Caco-2 (cell line): ENCODE data around the gene P2RX3. TPM values are rescaled to one million over a fixed set of nuclear protein-coding genes. Genes with fewer than 3 reads are reported as not detected.
A peak's percentile ranks its signal among the peaks of the same experiment; 100 is the strongest.

Experiments
- BruUV-seq: library from RNA; stranded (reverse); fragments of 400-500 nt; replicated peaks from 2 replicates; lab custom pipeline; 2021; lab: Mats Ljungman, UMichigan
- CTCF ChIA-PET: fragments of 300-600 bp; sonication (Branson Sonifier 250); formaldehyde crosslinking; loops from one replicate; lab custom pipeline; 2022; ENCODE audit warnings: antibody characterized with exemption; lab: Charles Lee
- POLR2A ChIA-PET: fragments of 300-600 bp; sonication (Branson Sonifier 250); formaldehyde crosslinking; loops from one replicate; lab custom pipeline; 2022; ENCODE audit warnings: antibody characterized with exemption; lab: Charles Lee
- DNase-seq, 2 experiments: peaks; one replicate each; pipeline versions ENCODE4 v3.0.0 to v3.0.0-alpha.2; 2020 to 2022
- H3K27me3 ChIP-seq: replicated peaks from 2 replicates; pipeline ENCODE4 v1.6.0; 2011; ENCODE audit warnings: low read length; ENCODE audit not compliant: control insufficient read depth, insufficient read depth
- H3K36me3 ChIP-seq: 2 replicates; pipeline ENCODE4 v1.5.1; 2011; ENCODE audit warnings: low read length; ENCODE audit not compliant: control insufficient read depth, insufficient read depth
- H3K4me1 ChIP-seq: fragments of 250-450 bp; sonication (Bioruptor Pico); 2 replicates; pipeline ENCODE4 v1.5.1; 2020; ENCODE audit warnings: mild to moderate bottlenecking
- H3K4me3 ChIP-seq: 2 replicates; pipeline ENCODE4 v1.5.1; 2011; ENCODE audit warnings: low read depth, mild to moderate bottlenecking, control low read depth, low read length
- H3K9me3 ChIP-seq: fragments of 250-450 bp; sonication (Bioruptor Pico); 2 replicates; pipeline ENCODE4 v1.5.1; 2020; ENCODE audit warnings: mild to moderate bottlenecking, moderate library complexity
- H3K27ac Mint-ChIP-seq: one replicate; pipeline ENCODE4 v1.8.0; 2022; ENCODE audit warnings: mixed read lengths; ENCODE audit not compliant: unreplicated experiment
- H3K27me3 Mint-ChIP-seq: one replicate; pipeline ENCODE4 v1.8.0; 2022; ENCODE audit warnings: mixed read lengths; ENCODE audit not compliant: insufficient read depth, unreplicated experiment
- H3K36me3 Mint-ChIP-seq: one replicate; pipeline ENCODE4 v1.8.0; 2022; ENCODE audit warnings: mild to moderate bottlenecking, mixed read lengths; ENCODE audit not compliant: insufficient read depth, unreplicated experiment
- H3K4me1 Mint-ChIP-seq: one replicate; pipeline ENCODE4 v1.8.0; 2022; ENCODE audit warnings: low read depth, mixed read lengths; ENCODE audit not compliant: unreplicated experiment
- H3K4me3 Mint-ChIP-seq: one replicate; pipeline ENCODE4 v1.8.0; 2022; ENCODE audit warnings: mild to moderate bottlenecking, moderate library complexity, mixed read lengths; ENCODE audit not compliant: unreplicated experiment
- H3K9me3 Mint-ChIP-seq: one replicate; pipeline ENCODE4 v1.8.0; 2022; ENCODE audit warnings: mixed read lengths; ENCODE audit not compliant: unreplicated experiment
- CTCF ChIP-seq, 2 experiments: fragments of 200-600 bp in 1 of 2; IDR thresholded peaks; 1 replicate in 1 of 2; 2 replicates in 1 of 2; pipeline versions ENCODE4 v1.5.1 to v1.8.0; 2011 to 2022; ENCODE audit warnings: antibody characterized with exemption in 1 of 2, control low read depth in 1 of 2, inconsistent platforms in 1 of 2, low read depth in 1 of 2, low read length in 1 of 2, mild to moderate bottlenecking in 1 of 2, moderate library complexity in 1 of 2; ENCODE audit not compliant: insufficient read depth in 1 of 2, severe bottlenecking in 1 of 2, unreplicated experiment in 1 of 2
- intact Hi-C: fragments of 100-400 bp; cut with micrococcal nuclease; formaldehyde crosslinking; loops from one replicate; pipeline ENCODE4 v1.10.0; 2022; ENCODE audit not compliant: unreplicated experiment
- total RNA-seq: library from RNA; stranded (reverse); gene quantifications from 2 replicates; pipeline ENCODE4 v1.2.3, GENCODE V29; 2022

The P2RX3 gene
- total RNA-seq, 1 experiment from 2014 or later, result not detected

- POLR2A ChIA-PET, result no interaction called here
- H3K4me1 Mint-ChIP-seq, result peaks cover 44% of the 10 kb centered on the region
- H3K4me3 ChIP-seq, result no peak overlapping the region
- no peaks in the 10 kb centered on the region for H3K27me3 ChIP-seq
- BruUV-seq, result no TSS peak
- H3K36me3 Mint-ChIP-seq, result peaks cover 89% of the 10 kb centered on the region
- no peaks in the 10 kb centered on the region for H3K27me3 Mint-ChIP-seq
- peak overlapping the region; percentile 79 for H3K27ac Mint-ChIP-seq
- H3K9me3 ChIP-seq, result no peaks in the 10 kb centered on the region
- no peaks in the 10 kb centered on the region for H3K9me3 Mint-ChIP-seq
- no peak for DNase-seq
- peaks cover 25% of the 10 kb centered on the region for H3K4me1 ChIP-seq
- CTCF ChIA-PET, result interaction anchor here (0.6 kb wide), 1 partner anchor 59 kb away, joined by 3 read pairs; no protein-coding TSS in a partner anchor
- H3K4me3 Mint-ChIP-seq, result no peak overlapping the region
- TF ChIP-seq CTCF (IDR thresholded peaks at IDR 0.05; ENCODE audit: insufficient read depth in 1 of 2, low read depth in 1 of 2, low read length in 1 of 2, severe bottlenecking in 1 of 2, unreplicated experiment in 1 of 2), result no peak
- intact Hi-C loops, result no loop called here
- peaks cover 7% of the 10 kb centered on the region for H3K36me3 ChIP-seq
Observed at GRCh38 chr11:57307666-57308270, 30.4 kb upstream of the P2RX3 start.

DNA sequence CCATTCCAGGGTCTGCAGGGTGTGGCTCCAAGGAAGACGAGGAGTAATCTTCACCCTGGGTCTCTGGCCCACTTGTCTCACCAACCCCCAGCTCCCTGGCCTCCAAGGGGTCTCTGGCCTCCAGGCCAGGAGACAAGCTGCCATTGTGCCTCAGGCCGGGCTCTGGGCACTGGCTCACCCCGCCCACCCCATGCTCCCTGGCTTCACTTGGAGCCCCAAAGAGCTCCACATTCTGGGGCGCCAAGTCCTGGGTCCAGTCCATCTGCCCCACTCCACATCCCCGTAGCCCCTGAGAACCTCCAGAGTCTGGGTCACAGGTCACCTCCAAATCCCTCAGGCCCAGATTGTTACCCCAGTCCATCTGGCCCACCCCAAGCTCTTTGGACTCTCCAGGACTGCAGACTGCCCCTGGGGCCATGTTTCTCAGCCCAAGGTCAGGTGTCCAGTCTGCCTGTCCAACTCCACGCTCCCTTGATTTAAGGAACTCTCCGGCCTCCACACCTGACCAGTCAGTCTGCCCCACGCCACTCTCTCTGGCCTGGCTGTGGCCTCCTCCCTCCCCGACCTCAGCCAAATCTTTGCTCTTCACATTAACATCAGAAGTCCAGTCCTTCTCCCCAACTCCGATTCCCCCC is 29.6 kb upstream of the P2RX3 start:
- peaks cover 43% of the 10 kb centered on the region for H3K4me1 Mint-ChIP-seq
- intact Hi-C loops, result no loop called here
- ChIA-PET POLR2A (no interaction called here), CTCF (interaction anchor here (0.6 kb wide), 1 partner anchor 60 kb away, joined by 3 read pairs; no protein-coding TSS in a partner anchor)
- Histone ChIP-seq H3K27me3 (no peaks in the 10 kb centered on the region), H3K4me3 (no peak overlapping the region), H3K9me3 (no peaks in the 10 kb centered on the region), H3K4me1 (peaks cover 32% of the 10 kb centered on the region), H3K36me3 (peaks cover 5% of the 10 kb centered on the region)
- TF ChIP-seq CTCF (IDR thresholded peaks at IDR 0.05; ENCODE audit: insufficient read depth in 1 of 2, low read depth in 1 of 2, low read length in 1 of 2, severe bottlenecking in 1 of 2, unreplicated experiment in 1 of 2), result no peak
- DNase-seq, result no peak
- peak overlapping the region; percentile 23 for H3K4me3 Mint-ChIP-seq
- H3K9me3 Mint-ChIP-seq, result no peaks in the 10 kb centered on the region
- peak overlapping the region; percentile 79 for H3K27ac Mint-ChIP-seq
- no peaks in the 10 kb centered on the region for H3K27me3 Mint-ChIP-seq
- no TSS peak for BruUV-seq
- peaks cover 85% of the 10 kb centered on the region for H3K36me3 Mint-ChIP-seq

DNA sequence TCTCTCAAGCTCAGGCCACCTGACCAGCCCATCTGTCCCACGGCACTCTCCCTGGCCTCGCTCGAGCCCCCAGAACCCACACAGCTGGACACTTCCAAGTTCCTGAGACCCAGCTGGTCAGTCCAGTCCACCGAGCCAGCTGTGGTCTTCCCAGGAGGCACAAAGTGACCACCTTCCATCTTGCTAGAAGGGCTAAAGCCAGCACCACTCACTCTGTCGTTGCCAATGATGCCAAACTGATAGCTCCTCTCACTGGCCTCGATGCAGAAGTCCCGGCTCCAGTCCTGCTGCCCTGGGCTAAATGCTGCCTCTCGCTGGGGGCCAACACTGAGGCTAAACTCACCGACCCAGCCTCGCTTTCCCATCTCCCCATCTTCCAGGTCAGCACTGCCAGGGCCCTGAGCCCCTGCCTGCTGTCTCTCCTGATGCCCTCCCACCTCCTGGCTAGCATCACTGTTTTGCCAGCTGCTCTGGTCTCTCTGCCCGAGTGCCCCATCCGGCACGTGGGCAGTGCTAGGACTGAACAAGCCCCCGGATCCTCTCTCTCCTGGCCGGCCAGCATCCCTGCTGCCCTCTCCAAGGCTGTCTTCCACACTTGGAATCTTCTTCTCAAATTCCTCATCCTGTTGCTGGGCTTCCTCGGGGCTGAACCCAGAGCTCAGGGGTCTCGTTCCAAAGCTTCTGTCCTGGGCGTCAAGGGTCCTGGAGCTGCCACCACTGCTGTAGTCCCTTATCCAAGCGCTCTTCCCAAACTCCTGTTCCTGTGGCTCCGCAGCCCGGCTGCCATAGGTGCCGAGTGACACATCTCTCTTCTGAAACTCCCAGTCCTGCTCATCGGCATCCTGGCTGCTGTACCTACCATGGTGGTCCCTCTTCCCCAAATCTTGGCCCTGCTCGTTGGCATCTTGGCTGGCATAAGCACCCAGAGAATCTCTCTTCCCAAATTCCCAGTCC is 28.8 kb upstream of the P2RX3 start:
- no peak for TF ChIP-seq CTCF (IDR thresholded peaks at IDR 0.05; ENCODE audit: insufficient read depth in 1 of 2, low read depth in 1 of 2, low read length in 1 of 2, severe bottlenecking in 1 of 2, unreplicated experiment in 1 of 2)
- Mint-ChIP-seq H3K36me3 (peaks cover 77% of the 10 kb centered on the region), H3K4me1 (peaks cover 35% of the 10 kb centered on the region), H3K9me3 (no peaks in the 10 kb centered on the region), H3K4me3 (peak overlapping the region; percentile 23), H3K27ac (peak overlapping the region; percentile 79), H3K27me3 (no peaks in the 10 kb centered on the region)
- ChIA-PET CTCF (no interaction called here), POLR2A (no interaction called here)
- Histone ChIP-seq H3K27me3 (no peaks in the 10 kb centered on the region), H3K36me3 (peaks cover 9% of the 10 kb centered on the region), H3K4me3 (no peak overlapping the region), H3K9me3 (no peaks in the 10 kb centered on the region), H3K4me1 (peaks cover 40% of the 10 kb centered on the region)
- BruUV-seq, result TSS peak; percentile 28
- intact Hi-C loops, result no loop called here
- DNase-seq, result no peak
